K562 (cell line): ENCODE results near the gene KIF6. TPM values are rescaled to one million over a fixed set of nuclear protein-coding genes. Genes with fewer than 3 reads are reported as not detected.

Experiments
- ATAC-seq: fragments of 200-7000 bp; cut with Tn5 transposase; 3 replicates; pipeline ENCODE4 v1.9.1; 2020; ENCODE audit warnings: moderate library complexity
- BruUV-seq: library from RNA; stranded (reverse); fragments of 400-500 nt; replicated peaks from 2 replicates; lab custom pipeline; 2021; lab: Mats Ljungman, UMichigan
- CTCF ChIA-PET: fragments of 300-600 bp; formaldehyde crosslinking; extraction: SDS; loops from one replicate; lab custom pipeline; 2021; ENCODE audit warnings: low intra/inter-chr PET ratio; lab: Yijun Ruan, JAX
- POLR2A ChIA-PET: fragments of 300-600, 350-650 bp; sonication (Branson Sonifier 250); formaldehyde crosslinking; extraction: SDS; loops from one replicate; lab custom pipeline; 2021; ENCODE audit warnings: antibody characterized with exemption, inconsistent platforms; lab: Yijun Ruan, JAX
- DNase-seq, 4 experiments: peaks; one replicate each; pipeline versions ENCODE4 v3.0.0 to v3.0.0-alpha.2; 2011 to 2018; ENCODE audit warnings: low spot score in 3 of 4, mixed read lengths in 3 of 4; ENCODE audit errors: extremely low read depth in 1 of 4
- FAIRE-seq: peaks from 2 replicates; lab custom pipeline; 2011; peaks lifted over from hg19 to GRCh38; lab: Jason Lieb, UNC
- H2AFZ ChIP-seq: 2 replicates; pipeline ENCODE4 v1.6.0; 2011; ENCODE audit warnings: low read depth, low read length, control low read depth, inconsistent platforms
- H3K27ac ChIP-seq: fragments of 200-600 bp; 3 replicates; pipeline ENCODE4 v1.8.0; 2011; ENCODE audit warnings: low read depth, mild to moderate bottlenecking, control low read depth, inconsistent platforms, low read length, moderate library complexity, mixed read lengths; ENCODE audit errors: extremely low read depth
- H3K27me3 ChIP-seq, 2 experiments: fragments of 300-600 bp in 1 of 2; 2 replicates in 1 of 2; 3 replicates in 1 of 2; pipeline versions ENCODE4 v1.6.0 to v1.8.0; 2011; ENCODE audit warnings: inconsistent platforms in 2 of 2, low read length in 2 of 2, mild to moderate bottlenecking in 1 of 2, mixed read lengths in 1 of 2, moderate library complexity in 1 of 2; ENCODE audit not compliant: control insufficient read depth in 2 of 2, insufficient read depth in 2 of 2
- H3K36me3 ChIP-seq: fragments of 300-600 bp; 3 replicates; pipeline ENCODE4 v1.8.0; 2011; ENCODE audit warnings: mild to moderate bottlenecking, low read length, inconsistent platforms; ENCODE audit not compliant: control insufficient read depth, insufficient read depth
- H3K4me1 ChIP-seq, 2 experiments: fragments of 200-600 bp in 1 of 2; replicated peaks in 1 of 2; 2 replicates in 1 of 2; 3 replicates in 1 of 2; pipeline versions ENCODE4 v1.5.1 to v1.8.0; 2011; ENCODE audit warnings: inconsistent platforms in 2 of 2, low read length in 2 of 2, mild to moderate bottlenecking in 1 of 2, mixed read lengths in 1 of 2, moderate library complexity in 1 of 2; ENCODE audit not compliant: control insufficient read depth in 2 of 2, insufficient read depth in 2 of 2
- H3K4me2 ChIP-seq: 2 replicates; pipeline ENCODE4 v1.6.1; 2011; ENCODE audit warnings: low read length, control low read depth, inconsistent platforms, mixed read lengths; ENCODE audit not compliant: insufficient read depth
- H3K4me3 ChIP-seq: fragments of 200-600 bp; sonication (generic), shearing (Covaris generic); 2 replicates; pipeline ENCODE4 v1.5.1; 2016; ENCODE audit warnings: control low read depth, inconsistent platforms
- H3K79me2 ChIP-seq: fragments of 200-600 bp; 3 replicates; pipeline ENCODE4 v1.8.0; 2011; ENCODE audit warnings: low read length, inconsistent platforms; ENCODE audit not compliant: control insufficient read depth, insufficient read depth
- H3K9ac ChIP-seq, 2 experiments: 2 replicates each; pipeline versions ENCODE4 v1.6.0 to v1.6.1; 2011; ENCODE audit warnings: low read depth in 2 of 2, low read length in 2 of 2, control low read depth in 1 of 2, inconsistent platforms in 1 of 2, mild to moderate bottlenecking in 1 of 2, mixed read lengths in 1 of 2; ENCODE audit not compliant: insufficient read depth in 1 of 2
- H3K9me1 ChIP-seq: one replicate; pipeline ENCODE4 v1.6.0; 2011; ENCODE audit warnings: inconsistent platforms, mild to moderate bottlenecking, low read length, moderate library complexity; ENCODE audit not compliant: control insufficient read depth, insufficient read depth
- H3K9me3 ChIP-seq: replicated peaks from 2 replicates; pipeline ENCODE4 v1.5.1; 2011; ENCODE audit warnings: low read depth, low read length, inconsistent platforms; ENCODE audit not compliant: control insufficient read depth, insufficient read depth
- H4K20me1 ChIP-seq: replicated peaks from 2 replicates; pipeline ENCODE4 v1.6.1; 2011; ENCODE audit warnings: low read length, inconsistent platforms, mixed read lengths; ENCODE audit not compliant: control insufficient read depth, insufficient read depth
- BCLAF1 ChIP-seq, 2 experiments: fragments of 450-650 bp in 1 of 2; IDR thresholded peaks; 2 replicates each; pipeline ENCODE4 v1.6.1; 2011 to 2017; ENCODE audit warnings: low read depth in 2 of 2, antibody characterized with exemption in 1 of 2, borderline replicate concordance in 1 of 2, low read length in 1 of 2, mild to moderate bottlenecking in 1 of 2, mixed read lengths in 1 of 2; ENCODE audit not compliant: control insufficient read depth in 1 of 2
- ELF1 ChIP-seq: fragments of 200-800 bp; sonication (Bioruptor generic); IDR thresholded peaks from 2 replicates; pipeline ENCODE4 v1.6.1; 2016; ENCODE audit warnings: missing genetic modification characterization, missing compliant biosample characterization
- SMARCC2 ChIP-seq: fragments of 450-650 bp; IDR thresholded peaks from 2 replicates; pipeline ENCODE4 v1.6.1; 2017; ENCODE audit warnings: antibody characterized with exemption, moderate library complexity, mild to moderate bottlenecking, low read depth
- TRIM24 ChIP-seq, 2 experiments: fragments of 450-650 bp; IDR thresholded peaks; 2 replicates each; pipeline ENCODE4 v1.6.1; 2016
- ZNF24 ChIP-seq: fragments of 450-650 bp; IDR thresholded peaks from 2 replicates; pipeline ENCODE4 v1.6.1; 2016
- WGBS: fragments of 100-300 bp; shearing (Covaris generic); methylation state at CpG from one replicate; pipeline ENCODE4 v1.1.6; 2016; ENCODE audit warnings: low coverage, mixed read lengths; ENCODE audit not compliant: insufficient coverage; ENCODE audit errors: missing lambda C conversion rate; 5-methylcytosine and 5-hydroxymethylcytosine counted together
- in situ Hi-C: fragments of 300-500 bp; cut with MboI; formaldehyde crosslinking; loops from 4 replicates; pipeline ENCODE4 v1.15.0; 2018; ENCODE audit warnings: inconsistent platforms, mixed read lengths
- intact Hi-C: fragments of 100-400 bp; cut with micrococcal nuclease; formaldehyde crosslinking; loops from 2 replicates; pipeline ENCODE4 v1.14.2; 2022
- polyA plus RNA-seq, 8 experiments: library from polyadenylated mRNA; depleted of rRNA in 4 of 8; stranded (reverse) in 5 of 8; unstranded in 3 of 8; fragments of >200 nt; fragmentation: Nextera tagmentation in 2 of 8; fragmentation: Illumina TruSeq in 1 of 8; extraction: Ambion mirVana in 2 of 8; extraction: Trizol in 1 of 8; gene quantifications; 2 replicates each; pipeline versions ENCODE4 v1.2.1 to v1.2.3, GENCODE V29; 2011 to 2014; ENCODE audit warnings: inconsistent platforms in 1 of 8, missing spikeins in 1 of 8
- total RNA-seq, 7 experiments: library from RNA; depleted of rRNA in 6 of 7; stranded (reverse); fragments of >200 nt in 6 of 7; fragmentation: Illumina TruSeq in 2 of 7; extraction: Trizol in 2 of 7; gene quantifications; 2 replicates each; pipeline versions ENCODE4 v1.2.1 to v1.2.3, GENCODE V29; 2011 to 2021; ENCODE audit warnings: low replicate concordance in 1 of 7

The KIF6 gene
- total and polyA plus RNA-seq, 9 of the 15 experiments (the other 6 are each of a cell fraction or from before 2014, with no cell fraction given) = not detected

GRCh38 chr6:39409889-39410288, 315.3 kb downstream of the KIF6 start:
- Histone ChIP-seq H3K79me2 (no peaks in the 10 kb centered on the region), H3K4me1 (no peaks in the 10 kb centered on the region), H4K20me1 (no peaks in the 10 kb centered on the region), H2AFZ (no peak overlapping the region), H3K9ac (no peak overlapping the region), H3K27ac (no peak overlapping the region), H3K4me3 (no peak overlapping the region), H3K9me1 (no peaks in the 10 kb centered on the region), H3K27me3 (peaks cover 0 to 11% of the 10 kb centered on the region in 2 experiments; a peak in 2 of 5 replicates), H3K36me3 (no peaks in the 10 kb centered on the region), H3K9me3 (no peaks in the 10 kb centered on the region), H3K4me2 (no peak overlapping the region)
- CTCF ChIA-PET = no interaction called here
- ATAC-seq (no peak), DNase-seq (no peak), FAIRE-seq (no peak)
- in situ Hi-C loops = no loop called here
- no peak for TF ChIP-seq ZNF24
- TF ChIP-seq ELF1 (tag) = no peak
- no peak for TF ChIP-seq BCLAF1 (IDR thresholded peaks at IDR 0.05; ENCODE audit: borderline replicate concordance in 1 of 2, control insufficient read depth in 1 of 2, low read depth in 2 of 2, low read length in 1 of 2)
- no peak for TF ChIP-seq SMARCC2
- TF ChIP-seq TRIM24 (IDR thresholded peaks at IDR 0.05) = no peak
- WGBS = 0% methylated on average over 3 of the region's 3 CpGs
- BruUV-seq = no TSS peak
- intact Hi-C loops = no loop called here
- POLR2A ChIA-PET = interaction anchor here (0.6 to 1.3 kb wide), 3 partner anchors 8 to 13 kb away, joined by 3 read pairs; no protein-coding TSS in a partner anchor
